Measurements from ENCODE around the gene YIPF1.

DNA sequence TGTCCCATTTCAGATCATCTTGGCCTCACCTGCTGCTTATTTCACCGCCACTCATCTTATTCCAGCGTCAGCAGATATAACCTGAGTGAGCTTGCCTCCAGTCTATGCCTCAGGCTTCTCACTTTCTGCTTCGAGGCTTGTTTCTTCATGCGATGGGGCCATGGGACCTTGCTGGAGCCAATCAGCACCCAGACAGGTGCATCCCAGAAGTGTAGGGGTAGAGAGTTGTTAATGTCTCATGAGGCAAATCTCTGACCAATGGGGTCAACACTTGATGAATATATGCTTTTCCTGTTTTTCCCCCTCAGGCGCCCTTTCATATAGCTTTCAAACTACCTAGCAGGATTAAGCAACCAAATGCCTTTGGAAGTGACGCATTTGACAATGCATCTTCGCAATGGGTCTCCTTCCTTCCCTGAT, 935 bp upstream of the YIPF1 start:
- TF ChIP-seq POLR2A (IDR thresholded peaks at IDR 0.05; ENCODE audit: low read depth, low read length) = no peak
- TF ChIP-seq TAF1 (IDR thresholded peaks at IDR 0.05; ENCODE audit: borderline replicate concordance, low read depth, low read length) = no peak
- TF ChIP-seq POLR2AphosphoS5 (IDR thresholded peaks at IDR 0.05; ENCODE audit: low read depth, low read length) = no peak

Data from GM12892 (cell line).